Stimulated activated CD8-positive, alpha-beta memory T cell treated with anti-CD3 and anti-CD28 coated beads, Interleukin-4, amount 100 ng/mL, for 4 hours (primary cell): ENCODE data around the gene WASHC3.
"Not testable (repeated sequence)": the region's sequence is repeated elsewhere in the genome, so short reads cannot be mapped to it uniquely, and the experiment has no call there.

Experiments
- DNase-seq, 2 donors: peaks; one replicate each; pipeline ENCODE4 v3.0.0-alpha.2; 2020; ENCODE audit warnings: low read depth in 2 of 2, low spot score in 1 of 2

WASHC3 gene

GRCh38 chr12:102050660-102051430, 10.9 kb downstream of the WASHC3 start:
- DNase-seq = no peak

DNA sequence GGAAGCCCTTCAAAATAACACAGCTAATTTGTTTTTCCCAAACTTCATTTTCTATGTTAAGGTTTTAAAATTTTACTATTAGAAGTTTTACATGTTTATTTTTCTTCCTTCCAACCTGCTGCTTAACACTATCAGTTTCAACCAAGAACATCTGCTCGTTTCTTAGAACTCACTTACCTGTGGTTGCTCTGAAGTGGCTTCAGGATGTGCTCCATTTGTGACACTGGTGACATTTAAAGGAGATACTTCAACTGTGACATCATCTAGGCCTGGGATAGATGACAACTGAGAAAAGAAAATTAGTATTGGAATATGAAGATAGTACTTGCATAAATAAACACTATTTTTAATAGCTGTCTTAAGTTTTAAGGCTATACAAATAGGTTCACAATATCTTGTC, 17.9 kb downstream of the WASHC3 start:
- no peak for DNase-seq

GRCh38 chr12:102033991-102034745, 27.6 kb downstream of the WASHC3 start:
- no peak for DNase-seq

DNA sequence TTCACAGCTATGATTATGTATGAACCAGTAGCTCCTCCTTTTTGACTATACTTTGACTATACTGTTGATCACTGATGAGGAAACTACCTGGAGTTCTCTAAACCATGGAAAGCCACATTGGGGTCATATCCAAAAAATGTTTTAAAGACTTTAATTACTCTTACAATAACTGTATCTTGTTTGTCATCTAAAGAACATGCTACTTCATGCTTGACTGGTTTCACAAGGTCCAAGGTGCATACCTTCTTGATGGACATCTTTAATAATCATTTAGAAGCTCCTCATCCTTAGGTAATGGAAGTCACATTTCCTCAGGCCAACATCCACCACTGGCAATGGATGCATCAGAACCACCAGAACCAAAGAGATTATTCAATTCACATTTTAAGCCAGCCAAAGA, 29.9 kb downstream of the WASHC3 start:
- DNase-seq = no peak

DNA sequence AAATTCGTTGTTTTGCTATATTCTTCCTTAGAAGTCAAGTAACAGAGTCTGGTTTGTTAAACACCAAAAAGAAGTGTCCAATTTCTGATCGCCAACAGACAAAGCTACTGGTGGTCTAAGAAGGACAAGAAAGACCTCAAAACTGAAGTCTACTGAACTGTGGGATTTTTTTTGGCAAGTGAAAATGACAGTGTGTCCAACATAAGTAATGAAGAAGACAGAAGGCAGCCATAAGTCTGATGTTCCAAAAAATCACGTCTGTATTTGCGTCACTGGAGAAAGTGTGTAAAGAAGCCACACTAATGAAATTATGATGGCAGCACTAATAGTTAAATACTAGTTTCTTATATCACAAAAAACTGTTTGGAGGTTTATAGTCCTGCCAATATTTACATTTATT, 32.6 kb downstream of the WASHC3 start:
- DNase-seq = no peak

- no peak for DNase-seq
These were observed 35.1 kb downstream of the WASHC3 start for GRCh38 chr12:102026728-102027127.

GRCh38 chr12:102024765-102025164, 37.0 kb downstream of the WASHC3 start:
- DNase-seq = no peak

DNA sequence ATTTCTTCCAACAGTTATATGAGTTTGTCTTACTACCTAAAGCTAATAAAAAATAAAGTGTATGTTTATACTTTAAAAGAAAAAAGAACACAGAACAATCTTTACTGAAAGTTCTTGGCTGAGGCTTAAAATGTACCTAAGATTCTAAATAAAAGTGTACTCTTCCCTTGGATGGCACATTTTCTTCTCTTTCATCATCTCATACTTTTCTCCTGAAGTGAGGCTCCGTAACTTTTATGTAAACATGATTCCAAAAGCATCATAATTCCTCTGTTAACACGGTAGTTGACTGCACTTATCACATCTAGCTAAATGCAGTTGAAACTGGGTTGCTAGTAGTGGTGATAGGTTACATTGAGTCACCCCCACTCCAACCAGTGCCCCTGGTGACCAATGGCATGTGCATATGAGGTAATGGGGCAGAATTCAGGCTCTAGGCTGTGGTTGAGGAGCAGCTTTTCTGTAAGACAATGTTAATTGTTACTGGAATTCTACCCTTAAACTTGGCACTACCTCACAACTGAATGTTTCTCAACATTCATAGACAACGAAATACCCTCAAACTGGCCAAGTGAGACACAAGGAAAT, 38.4 kb downstream of the WASHC3 start:
- no peak for DNase-seq

- no peak for DNase-seq
These were observed 39.5 kb downstream of the WASHC3 start for GRCh38 chr12:102022286-102022685.

DNA sequence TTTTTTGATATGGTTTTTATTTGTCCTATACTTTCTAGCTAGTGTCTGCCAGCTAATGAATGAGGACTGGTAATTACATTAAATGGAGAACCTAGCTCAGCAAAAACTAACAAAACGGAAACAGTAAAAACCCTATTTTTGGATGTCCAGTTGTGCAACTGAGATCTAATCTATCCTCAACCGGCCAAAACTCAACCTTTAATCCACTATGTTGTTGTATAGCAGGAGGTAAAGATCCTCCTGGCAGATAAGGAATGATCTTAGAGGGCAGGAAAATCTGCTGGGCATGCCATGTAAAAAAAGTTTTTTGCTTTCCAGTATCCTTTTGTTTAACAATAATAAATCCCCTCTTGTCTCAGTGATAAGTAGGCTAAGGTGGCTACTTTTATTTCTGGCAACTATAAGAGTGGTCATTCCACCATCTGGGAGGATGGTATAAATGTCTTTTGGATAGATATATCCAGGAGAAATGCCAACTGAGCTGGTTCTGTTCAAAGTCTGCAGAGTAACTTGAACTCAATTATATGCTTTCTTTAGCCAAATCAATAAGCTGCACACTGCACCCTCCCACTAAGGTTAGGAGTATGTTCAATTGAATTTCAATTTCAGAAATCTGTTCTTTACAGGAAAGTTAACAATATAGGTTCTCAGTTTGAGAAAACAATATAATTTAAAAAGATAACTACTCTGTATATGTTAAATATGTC, 40.1 kb downstream of the WASHC3 start:
- DNase-seq = no peak

GRCh38 chr12:102018607-102019006, 43.2 kb downstream of the WASHC3 start:
- not testable (repeated sequence) for DNase-seq

DNA sequence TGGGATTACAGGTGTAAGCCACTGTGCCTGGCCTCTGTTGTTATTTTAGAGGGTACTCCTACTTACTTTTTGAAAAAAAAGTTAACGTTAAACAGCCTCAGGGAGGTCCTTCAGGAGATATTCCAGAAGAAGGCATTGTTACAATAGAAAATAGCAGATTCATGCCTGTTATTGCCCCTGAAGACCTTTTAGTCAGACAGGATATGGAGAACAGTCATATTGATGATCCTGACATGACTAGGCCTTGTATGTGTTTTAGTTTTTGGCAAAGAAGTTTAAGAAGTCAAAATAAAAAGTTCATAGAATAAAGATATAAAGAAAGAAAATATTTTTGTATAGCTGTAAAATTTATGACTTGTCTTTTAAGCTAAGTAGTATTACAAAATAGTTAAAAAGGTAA, 45.3 kb downstream of the WASHC3 start:
- no peak for DNase-seq

GRCh38 chr12:102010265-102010994, 51.4 kb downstream of the WASHC3 start:
- no peak for DNase-seq

- DNase-seq = no peak
These were observed 52.0 kb downstream of the WASHC3 start for GRCh38 chr12:102009796-102010195.

DNA sequence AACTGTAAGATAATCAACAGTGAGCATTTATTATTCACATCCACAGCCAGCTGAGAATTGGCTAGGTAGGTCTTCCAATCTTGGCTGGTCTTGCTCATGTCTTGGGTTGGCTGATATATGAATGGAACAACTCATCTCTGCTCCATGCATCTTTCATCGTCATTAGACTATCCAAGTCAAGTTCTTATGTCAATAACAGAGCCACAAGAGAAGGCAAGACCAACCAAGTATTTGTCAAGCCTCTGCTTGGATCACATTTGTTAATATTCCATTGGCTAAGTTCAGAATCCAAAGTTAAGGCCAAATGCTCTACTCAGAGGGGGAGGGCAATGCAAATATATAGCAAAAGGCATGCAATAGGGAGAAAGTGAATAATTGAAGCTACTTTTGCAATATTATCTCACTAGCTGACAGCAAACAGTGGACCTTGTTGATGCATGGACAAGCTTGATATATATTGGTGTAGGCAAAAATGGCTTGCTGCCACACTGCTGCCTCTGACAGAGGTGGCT, 53.1 kb downstream of the WASHC3 start:
- DNase-seq = no peak

DNA sequence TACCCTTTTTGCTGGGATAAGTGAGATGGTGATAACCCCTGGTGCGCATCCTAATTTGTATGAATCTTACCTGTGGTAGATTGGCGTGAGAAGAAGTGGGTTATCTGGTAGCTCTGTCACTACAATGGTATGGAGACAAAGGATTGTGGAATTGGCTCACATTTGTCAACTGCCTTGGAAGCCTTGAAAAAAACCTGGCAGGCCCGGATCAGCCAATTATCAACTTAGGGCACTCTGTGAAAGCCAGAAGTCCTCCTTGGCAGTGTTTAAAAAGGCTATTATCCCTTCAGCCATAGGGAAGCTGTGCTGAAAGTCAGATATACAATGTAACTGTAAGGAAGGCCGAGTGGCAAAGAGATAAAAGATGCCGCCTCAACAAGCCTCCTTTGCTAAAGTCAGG, 56.5 kb downstream of the WASHC3 start:
- no peak for DNase-seq

DNA sequence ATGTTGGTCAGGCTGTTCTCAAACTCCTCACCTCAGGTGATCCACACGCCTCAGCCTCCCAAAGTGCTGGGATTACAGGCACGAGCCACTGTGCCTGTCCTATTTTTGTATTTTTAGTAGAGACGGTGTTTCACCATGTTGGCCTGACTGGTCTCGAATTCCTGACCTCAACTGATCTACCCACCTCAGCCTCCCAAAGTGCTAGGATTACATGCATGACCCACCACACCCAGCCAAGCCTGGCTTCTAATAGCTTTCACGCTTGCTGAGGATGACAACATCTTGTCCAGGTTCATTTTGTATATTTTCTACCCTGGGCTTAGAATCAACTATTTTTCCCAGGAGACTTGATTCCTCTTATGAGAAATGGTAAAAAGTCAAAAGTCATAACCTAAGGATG, 64.7 kb downstream of the WASHC3 start:
- DNase-seq = no peak

DNA sequence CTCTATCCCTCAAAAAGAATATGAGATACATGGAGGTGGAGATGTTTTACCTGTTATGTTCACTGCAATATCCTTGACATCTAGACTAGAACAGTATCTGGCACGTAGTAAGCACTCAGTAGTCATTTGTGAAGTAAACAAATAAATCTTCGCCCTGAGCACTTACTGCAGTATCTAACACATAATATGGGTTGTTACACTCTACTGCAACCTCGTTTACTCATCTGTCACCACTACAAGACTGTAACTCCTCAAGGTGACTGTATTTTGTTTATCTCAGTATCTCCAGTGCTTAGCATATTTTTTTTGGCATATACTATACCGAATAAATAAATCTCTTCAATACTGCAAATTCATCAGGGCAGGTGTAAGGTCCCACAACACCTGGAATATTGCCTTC, 66.1 kb downstream of the WASHC3 start:
- DNase-seq = no peak

DNA sequence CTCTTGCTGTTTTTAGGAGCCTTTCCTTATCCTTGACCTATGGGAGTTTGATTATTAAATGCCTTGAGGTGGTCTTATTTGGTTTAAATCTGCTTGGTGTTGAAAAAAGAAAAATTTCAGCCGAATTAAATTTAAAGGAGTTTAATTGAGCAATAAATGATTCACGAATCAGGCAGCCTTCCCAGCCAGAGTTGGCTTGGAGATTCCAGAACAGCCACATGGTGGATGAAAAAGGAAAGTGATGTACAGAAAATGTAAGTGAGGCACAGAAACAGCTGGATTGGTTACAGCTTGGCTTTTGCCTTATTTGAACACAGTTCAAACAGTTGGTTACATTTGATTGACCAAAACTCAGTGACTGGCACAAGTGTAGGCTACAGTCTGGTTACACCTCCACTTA, 69.7 kb downstream of the WASHC3 start:
- DNase-seq = no peak

DNA sequence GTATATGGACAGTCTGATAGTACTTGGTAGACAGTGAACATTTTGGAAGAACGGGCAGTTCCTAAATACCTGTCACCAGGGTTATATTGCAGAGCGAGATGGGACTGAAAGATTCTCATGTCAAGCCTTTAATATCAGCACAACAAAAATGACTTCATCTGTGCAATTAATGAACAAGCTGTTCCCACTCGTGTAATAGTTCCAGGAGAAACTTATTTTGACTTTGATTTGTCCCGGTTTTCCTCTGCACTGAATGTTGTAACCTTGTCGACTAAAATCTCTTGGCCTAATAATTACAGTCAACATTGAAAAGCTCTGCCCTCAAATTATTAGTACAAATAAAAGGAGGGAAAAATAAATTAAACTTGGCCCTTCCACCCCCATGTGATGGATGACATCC, 79.5 kb downstream of the WASHC3 start:
- DNase-seq = no peak

GRCh38 chr12:101981868-101982267, 79.9 kb downstream of the WASHC3 start:
- no peak for DNase-seq
